ENCODE results near the gene PPP1R3D. TPM values are rescaled to one million over a fixed set of nuclear protein-coding genes. Genes with fewer than 3 reads are reported as not detected.

The PPP1R3D gene
- total RNA-seq, 1 donor from 2014 or later = 5.8 TPM

DNA sequence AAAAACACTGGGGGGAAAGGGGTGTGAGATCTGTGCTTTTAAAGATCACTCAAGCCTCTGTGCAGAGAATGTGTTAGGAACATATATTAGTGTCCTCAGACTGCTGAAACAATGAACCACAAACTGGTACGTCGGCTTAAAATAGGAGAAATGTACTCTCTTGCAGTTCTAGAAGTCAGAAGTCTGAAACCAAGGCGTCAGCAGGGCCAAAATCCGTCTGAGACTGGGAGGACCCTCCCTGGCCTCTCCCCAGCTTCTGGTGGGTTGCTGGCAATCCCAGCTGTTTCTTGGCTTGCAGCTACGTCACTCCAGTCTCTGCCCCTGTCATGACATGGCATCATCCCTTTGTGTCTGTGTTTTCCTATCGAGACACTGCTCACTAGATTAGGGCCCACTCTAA lies 22.1 kb upstream of the PPP1R3D start:
- Mint-ChIP-seq H3K9me3 (ENCODE audit: unreplicated experiment) (no peaks in the 10 kb centered on the region), H3K36me3 (ENCODE audit: low read depth, unreplicated experiment) (no peaks in the 10 kb centered on the region), H3K4me3 (ENCODE audit: unreplicated experiment) (no peak overlapping the region), H3K27me3 (ENCODE audit: low read depth, unreplicated experiment) (peaks cover 10% of the 10 kb centered on the region), H3K4me1 (ENCODE audit: low read depth, unreplicated experiment) (no peaks in the 10 kb centered on the region), H3K27ac (ENCODE audit: unreplicated experiment) (no peak overlapping the region)
- H3K4me2 ChIP-seq (ENCODE audit: low read length) = no peak overlapping the region
- no peak overlapping the region for H2AFZ ChIP-seq (ENCODE audit: low read depth, low read length)
- no peaks in the 10 kb centered on the region for H3K4me1 ChIP-seq (ENCODE audit: insufficient read depth, low read length)
- no peak overlapping the region for H3K9ac ChIP-seq (ENCODE audit: low read length)
- no peaks in the 10 kb centered on the region for H3K27me3 ChIP-seq (ENCODE audit: insufficient read depth, low read length)
- H3K9me3 ChIP-seq (ENCODE audit: insufficient read depth, low read depth, low read length) = no peaks in the 10 kb centered on the region
- no peaks in the 10 kb centered on the region for H3K36me3 ChIP-seq (ENCODE audit: insufficient read depth, low read length)
- DNase-seq (ENCODE audit: low read depth) = no peak
- H3K27ac ChIP-seq (ENCODE audit: low read depth, low read length) = no peak overlapping the region
- no peaks in the 10 kb centered on the region for H4K20me1 ChIP-seq (ENCODE audit: insufficient read depth, low read length)
- no peak overlapping the region for H3K4me3 ChIP-seq (ENCODE audit: insufficient read depth, low read depth, low read length)
- no peak for TF ChIP-seq EZH2 (IDR thresholded peaks at IDR 0.05; ENCODE audit: insufficient read depth, low read length)
- TF ChIP-seq, protein P1, sequence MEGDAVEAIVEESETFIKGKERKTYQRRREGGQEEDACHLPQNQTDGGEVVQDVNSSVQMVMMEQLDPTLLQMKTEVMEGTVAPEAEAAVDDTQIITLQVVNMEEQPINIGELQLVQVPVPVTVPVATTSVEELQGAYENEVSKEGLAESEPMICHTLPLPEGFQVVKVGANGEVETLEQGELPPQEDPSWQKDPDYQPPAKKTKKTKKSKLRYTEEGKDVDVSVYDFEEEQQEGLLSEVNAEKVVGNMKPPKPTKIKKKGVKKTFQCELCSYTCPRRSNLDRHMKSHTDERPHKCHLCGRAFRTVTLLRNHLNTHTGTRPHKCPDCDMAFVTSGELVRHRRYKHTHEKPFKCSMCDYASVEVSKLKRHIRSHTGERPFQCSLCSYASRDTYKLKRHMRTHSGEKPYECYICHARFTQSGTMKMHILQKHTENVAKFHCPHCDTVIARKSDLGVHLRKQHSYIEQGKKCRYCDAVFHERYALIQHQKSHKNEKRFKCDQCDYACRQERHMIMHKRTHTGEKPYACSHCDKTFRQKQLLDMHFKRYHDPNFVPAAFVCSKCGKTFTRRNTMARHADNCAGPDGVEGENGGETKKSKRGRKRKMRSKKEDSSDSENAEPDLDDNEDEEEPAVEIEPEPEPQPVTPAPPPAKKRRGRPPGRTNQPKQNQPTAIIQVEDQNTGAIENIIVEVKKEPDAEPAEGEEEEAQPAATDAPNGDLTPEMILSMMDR (IDR thresholded peaks at IDR 0.05; ENCODE audit: insufficient read depth, low read depth, low read length) = no peak
- H3K79me2 ChIP-seq (ENCODE audit: insufficient read depth, low read length) = no peaks in the 10 kb centered on the region
- FAIRE-seq = no peak

DNA sequence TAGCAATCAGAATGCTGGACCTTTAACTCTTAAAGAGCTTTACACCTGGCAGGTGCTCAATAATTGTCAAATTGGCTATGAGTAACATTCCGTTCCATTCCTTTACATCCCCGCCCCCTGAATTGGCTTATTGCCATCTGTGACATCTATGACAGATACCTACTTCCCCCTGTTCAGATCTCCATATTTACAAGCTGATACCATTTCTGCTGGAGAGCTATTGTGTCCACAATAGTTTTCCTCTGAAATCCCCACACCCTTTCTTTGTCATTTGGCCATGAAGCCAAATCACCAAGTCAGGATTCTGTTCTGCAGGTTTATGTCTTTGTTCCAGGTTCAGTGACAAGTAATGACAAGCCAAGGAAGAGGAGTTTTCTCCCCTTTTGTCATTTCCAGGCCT lies 21.3 kb upstream of the PPP1R3D start:
- H2AFZ ChIP-seq (ENCODE audit: low read depth, low read length) = no peak overlapping the region
- no peaks in the 10 kb centered on the region for H3K4me1 ChIP-seq (ENCODE audit: insufficient read depth, low read length)
- Mint-ChIP-seq H3K4me3 (ENCODE audit: unreplicated experiment) (no peak overlapping the region), H3K4me1 (ENCODE audit: low read depth, unreplicated experiment) (no peaks in the 10 kb centered on the region), H3K9me3 (ENCODE audit: unreplicated experiment) (no peaks in the 10 kb centered on the region), H3K27me3 (ENCODE audit: low read depth, unreplicated experiment) (peaks cover 10% of the 10 kb centered on the region), H3K27ac (ENCODE audit: unreplicated experiment) (no peak overlapping the region), H3K36me3 (ENCODE audit: low read depth, unreplicated experiment) (no peaks in the 10 kb centered on the region)
- H3K36me3 ChIP-seq (ENCODE audit: insufficient read depth, low read length) = no peaks in the 10 kb centered on the region
- H3K9ac ChIP-seq (ENCODE audit: low read length) = no peak overlapping the region
- H3K27me3 ChIP-seq (ENCODE audit: insufficient read depth, low read length) = no peaks in the 10 kb centered on the region
- no peaks in the 10 kb centered on the region for H3K79me2 ChIP-seq (ENCODE audit: insufficient read depth, low read length)
- DNase-seq (ENCODE audit: low read depth) (no peak), FAIRE-seq (no peak)
- no peaks in the 10 kb centered on the region for H4K20me1 ChIP-seq (ENCODE audit: insufficient read depth, low read length)
- H3K4me2 ChIP-seq (ENCODE audit: low read length) = no peak overlapping the region
- TF ChIP-seq EZH2 (IDR thresholded peaks at IDR 0.05; ENCODE audit: insufficient read depth, low read length) = no peak
- H3K27ac ChIP-seq (ENCODE audit: low read depth, low read length) = no peak overlapping the region
- no peaks in the 10 kb centered on the region for H3K9me3 ChIP-seq (ENCODE audit: insufficient read depth, low read depth, low read length)
- H3K4me3 ChIP-seq (ENCODE audit: insufficient read depth, low read depth, low read length) = no peak overlapping the region

DNA sequence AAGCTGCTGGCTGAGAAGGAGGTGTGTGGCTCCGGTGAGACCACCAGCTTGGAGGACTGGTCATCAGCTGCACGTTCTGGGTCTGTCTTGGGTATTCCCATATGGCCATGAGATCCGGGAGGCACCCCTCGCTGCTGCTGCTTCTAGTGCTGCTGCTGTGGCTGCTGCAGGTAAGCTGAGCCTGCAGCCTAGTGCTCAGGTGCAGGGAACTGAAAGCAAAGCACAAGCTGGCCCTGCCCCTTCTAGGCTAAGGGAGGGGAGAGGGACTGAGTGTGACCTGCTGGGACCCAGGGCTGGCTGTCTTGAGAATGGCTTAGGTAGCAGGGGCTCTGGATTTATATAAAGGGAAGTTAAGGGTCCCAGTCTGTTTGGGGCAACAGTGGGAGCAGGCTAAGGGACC lies 18.5 kb upstream of the PPP1R3D start:
- Histone ChIP-seq H3K27ac (ENCODE audit: low read depth, low read length) (no peak overlapping the region), H2AFZ (ENCODE audit: low read depth, low read length) (no peak overlapping the region), H3K4me2 (ENCODE audit: low read length) (no peak overlapping the region), H3K79me2 (ENCODE audit: insufficient read depth, low read length) (no peaks in the 10 kb centered on the region), H3K4me3 (ENCODE audit: insufficient read depth, low read depth, low read length) (no peak overlapping the region), H3K27me3 (ENCODE audit: insufficient read depth, low read length) (no peaks in the 10 kb centered on the region), H3K4me1 (ENCODE audit: insufficient read depth, low read length) (no peaks in the 10 kb centered on the region), H4K20me1 (ENCODE audit: insufficient read depth, low read length) (no peaks in the 10 kb centered on the region), H3K9ac (ENCODE audit: low read length) (no peak overlapping the region), H3K36me3 (ENCODE audit: insufficient read depth, low read length) (no peaks in the 10 kb centered on the region), H3K9me3 (ENCODE audit: insufficient read depth, low read depth, low read length) (no peaks in the 10 kb centered on the region)
- Mint-ChIP-seq H3K4me1 (ENCODE audit: low read depth, unreplicated experiment) (no peaks in the 10 kb centered on the region), H3K36me3 (ENCODE audit: low read depth, unreplicated experiment) (no peaks in the 10 kb centered on the region), H3K27ac (ENCODE audit: unreplicated experiment) (no peak overlapping the region), H3K9me3 (ENCODE audit: unreplicated experiment) (no peaks in the 10 kb centered on the region), H3K27me3 (ENCODE audit: low read depth, unreplicated experiment) (peaks cover 10% of the 10 kb centered on the region), H3K4me3 (ENCODE audit: unreplicated experiment) (no peak overlapping the region)
- DNase-seq (ENCODE audit: low read depth) (no peak), FAIRE-seq (no peak)
- no peak for TF ChIP-seq EZH2 (IDR thresholded peaks at IDR 0.05; ENCODE audit: insufficient read depth, low read length)
- TF ChIP-seq, protein P1 (IDR thresholded peaks at IDR 0.05; ENCODE audit: insufficient read depth, low read depth, low read length) = no peak

Measured in astrocyte (in vitro differentiated cells and primary cell).